KOPT-K1 (cell line): Measurements from ENCODE around the gene LRRC4C.

Source experiments
- H3K27ac ChIP-seq: fragments of 200-600 bp; sonication (generic); 2 replicates; pipeline ENCODE4 v1.5.1; 2016; ENCODE audit warnings: antibody characterized with exemption, mild to moderate bottlenecking, low read depth, low read length; ENCODE audit not compliant: poor library complexity, severe bottlenecking
- H3K36me3 ChIP-seq: fragments of 200-600 bp; sonication (generic); 2 replicates; pipeline ENCODE4 v1.5.1; 2017; ENCODE audit warnings: antibody characterized with exemption, mild to moderate bottlenecking, low read length, moderate library complexity; ENCODE audit not compliant: insufficient read depth
- H3K9me3 ChIP-seq: fragments of 200-600 bp; sonication (generic); 2 replicates; pipeline ENCODE4 v1.5.1; 2017; ENCODE audit warnings: antibody characterized with exemption, low read length, mild to moderate bottlenecking; ENCODE audit not compliant: insufficient read depth, poor library complexity, severe bottlenecking

The LRRC4C gene

DNA sequence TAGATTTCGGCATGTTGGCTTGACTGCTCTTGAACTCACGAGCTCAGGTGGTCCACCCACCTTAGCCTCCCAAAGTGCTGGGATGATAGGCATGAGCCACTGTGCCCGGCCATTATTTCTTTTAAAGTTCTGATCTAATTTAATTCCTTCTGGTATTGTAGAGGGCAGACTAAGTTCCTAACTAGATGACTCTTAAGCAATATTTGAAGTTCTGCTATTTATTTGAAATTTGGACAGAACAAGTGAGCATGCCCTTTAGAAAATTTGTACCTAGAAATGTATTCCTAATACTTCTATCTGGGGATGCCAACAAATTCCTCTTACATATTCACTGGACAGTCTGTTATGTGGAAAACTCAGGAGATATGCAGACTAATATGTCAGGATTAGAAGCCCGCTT lies 746.4 kb downstream of the LRRC4C start:
- Histone ChIP-seq H3K27ac (no peak overlapping the region), H3K9me3 (no peaks in the 10 kb centered on the region), H3K36me3 (no peaks in the 10 kb centered on the region)

DNA sequence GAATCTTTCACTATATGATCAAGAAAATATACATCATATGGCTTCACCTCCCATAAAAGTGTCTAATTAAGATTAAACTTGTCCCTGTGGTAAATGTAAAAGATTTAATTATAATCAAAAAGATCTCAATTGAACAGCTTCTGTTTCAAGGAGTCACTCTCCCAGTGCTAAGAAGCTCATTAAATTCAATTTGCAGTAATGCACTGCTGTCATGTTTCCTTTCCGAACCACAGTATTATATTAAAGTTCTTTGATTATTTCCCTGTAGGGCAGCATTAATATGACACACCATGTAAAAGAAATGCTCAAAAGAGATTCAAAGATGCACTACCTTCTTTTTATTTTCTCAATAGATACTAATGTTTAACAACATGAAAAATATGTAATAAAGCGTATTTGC lies 758.4 kb downstream of the LRRC4C start:
- no peaks in the 10 kb centered on the region for H3K36me3 ChIP-seq

DNA sequence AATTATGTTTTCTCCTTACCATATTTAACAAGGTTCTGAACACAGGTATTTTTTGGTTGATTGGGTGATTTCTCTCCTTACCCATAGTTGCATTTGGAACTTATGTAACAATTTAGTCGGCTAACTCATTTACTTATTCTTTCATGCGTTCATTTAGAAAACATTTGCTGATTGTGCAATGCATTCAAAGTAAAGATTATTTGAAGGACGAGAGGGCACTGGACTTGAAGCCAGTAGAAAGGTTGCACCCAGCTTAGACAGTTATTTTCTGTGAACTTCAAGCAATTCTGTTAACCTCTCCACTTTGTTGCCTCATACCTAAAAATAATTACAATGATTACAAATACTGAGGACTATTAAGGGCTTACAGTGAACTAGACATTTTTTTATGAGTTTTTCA lies 769.6 kb downstream of the LRRC4C start:
- Histone ChIP-seq H3K36me3 (no peaks in the 10 kb centered on the region), H3K27ac (no peak overlapping the region), H3K9me3 (no peaks in the 10 kb centered on the region)

More for the DNA sequence above, 758.4 kb downstream of the LRRC4C start:
- Histone ChIP-seq H3K9me3 (no peaks in the 10 kb centered on the region), H3K27ac (no peak overlapping the region)

DNA sequence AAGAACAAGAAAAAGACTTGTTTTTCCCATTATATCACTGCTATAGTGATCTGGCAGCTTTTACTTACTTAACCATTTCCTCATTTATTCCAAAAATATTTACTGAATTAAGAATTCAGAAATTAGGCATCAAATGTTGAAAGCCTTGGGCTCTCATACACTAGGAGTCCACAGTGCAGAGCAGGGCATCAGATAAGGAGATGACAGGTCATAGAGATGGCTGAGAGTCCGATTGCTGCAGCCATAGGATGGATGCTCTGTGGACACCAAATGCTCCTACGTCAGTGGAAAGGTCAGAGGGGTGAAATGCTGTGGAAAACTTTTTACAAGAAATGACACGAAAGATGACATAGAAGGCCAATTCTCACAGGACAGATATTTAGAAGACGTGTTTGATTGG lies 771.1 kb downstream of the LRRC4C start:
- Histone ChIP-seq H3K27ac (no peak overlapping the region), H3K36me3 (no peaks in the 10 kb centered on the region), H3K9me3 (no peaks in the 10 kb centered on the region)

DNA sequence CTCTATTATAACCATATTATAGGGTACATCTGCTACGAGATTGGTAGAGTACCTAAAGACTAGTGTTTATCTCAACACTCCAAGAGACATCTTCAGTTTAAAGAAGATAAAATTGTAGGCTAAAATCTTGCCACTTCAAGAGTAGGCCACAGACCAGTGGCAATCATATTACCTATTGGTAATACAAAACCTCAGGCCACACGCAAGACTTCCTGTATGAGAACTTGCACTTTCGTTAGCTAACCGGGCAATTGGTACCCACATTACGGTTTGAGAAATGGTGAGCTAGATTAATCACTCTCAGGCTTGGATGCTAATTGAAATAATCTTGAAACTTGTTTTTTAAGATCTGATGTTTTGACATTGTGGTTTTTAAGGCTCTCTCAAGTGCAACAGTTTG lies 772.7 kb downstream of the LRRC4C start:
- H3K27ac ChIP-seq = no peak overlapping the region
- no peaks in the 10 kb centered on the region for H3K9me3 ChIP-seq
- H3K36me3 ChIP-seq = no peaks in the 10 kb centered on the region

DNA sequence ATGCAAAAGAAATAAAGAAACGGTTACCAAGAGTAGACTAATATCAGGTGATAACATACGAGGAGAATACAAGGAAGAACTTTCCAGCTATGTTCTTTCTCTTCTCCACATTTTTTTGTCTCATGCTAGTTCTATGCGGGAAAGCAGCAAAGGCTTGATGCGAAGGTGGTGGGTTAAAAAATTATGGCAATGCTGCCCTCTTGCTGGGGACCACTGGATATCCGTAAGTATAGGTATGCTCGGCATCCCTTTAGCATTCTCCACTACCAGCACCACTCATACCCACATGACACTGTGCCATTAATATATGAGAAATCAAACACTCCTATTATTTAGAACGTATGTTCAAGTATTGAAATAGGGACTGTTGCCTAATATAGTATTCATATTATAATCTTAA lies 776.4 kb downstream of the LRRC4C start:
- Histone ChIP-seq H3K9me3 (no peaks in the 10 kb centered on the region), H3K36me3 (no peaks in the 10 kb centered on the region), H3K27ac (no peak overlapping the region)

DNA sequence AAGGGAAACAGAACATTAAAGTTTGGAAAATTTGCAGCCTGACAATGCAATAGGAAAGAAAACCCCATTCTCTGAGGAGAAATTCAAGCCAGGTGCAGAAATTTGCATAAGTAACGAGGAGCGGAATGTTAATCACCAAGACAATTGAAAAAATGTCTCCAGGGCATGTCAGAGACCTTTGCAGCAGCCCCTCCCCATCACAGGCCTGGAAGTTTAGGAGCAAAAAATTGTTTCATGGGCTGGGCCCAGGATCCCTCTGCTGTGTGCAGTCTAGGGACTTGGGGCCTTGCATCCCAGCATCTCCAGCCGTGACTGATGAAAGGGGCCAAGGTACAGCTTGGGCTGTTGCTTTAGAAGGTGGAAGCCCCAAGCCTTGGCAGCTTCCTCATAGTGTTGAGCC lies 780.2 kb downstream of the LRRC4C start:
- no peak overlapping the region for H3K27ac ChIP-seq
- H3K36me3 ChIP-seq = no peaks in the 10 kb centered on the region
- H3K9me3 ChIP-seq = no peaks in the 10 kb centered on the region

DNA sequence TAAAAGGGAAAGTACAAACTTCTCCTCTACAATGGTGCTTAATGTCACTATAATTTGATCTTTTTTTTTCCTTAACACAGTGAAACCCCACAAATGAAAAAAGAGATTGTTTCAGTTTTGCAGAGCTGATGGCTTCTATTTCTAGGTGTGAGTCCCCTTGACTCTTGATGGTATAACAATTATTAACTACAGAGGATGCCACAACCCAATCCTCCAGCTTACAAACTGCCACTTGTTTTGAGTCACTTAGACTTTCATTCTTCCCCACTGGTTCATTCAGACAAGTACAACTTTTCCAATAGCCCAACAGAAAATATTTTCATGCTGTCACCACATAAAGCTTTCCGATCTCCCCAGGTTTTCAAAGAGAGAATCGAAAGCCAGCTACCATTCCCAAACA lies 812.2 kb downstream of the LRRC4C start:
- H3K27ac ChIP-seq = no peak overlapping the region
- no peaks in the 10 kb centered on the region for H3K36me3 ChIP-seq
- peaks cover 7% of the 10 kb centered on the region for H3K9me3 ChIP-seq

DNA sequence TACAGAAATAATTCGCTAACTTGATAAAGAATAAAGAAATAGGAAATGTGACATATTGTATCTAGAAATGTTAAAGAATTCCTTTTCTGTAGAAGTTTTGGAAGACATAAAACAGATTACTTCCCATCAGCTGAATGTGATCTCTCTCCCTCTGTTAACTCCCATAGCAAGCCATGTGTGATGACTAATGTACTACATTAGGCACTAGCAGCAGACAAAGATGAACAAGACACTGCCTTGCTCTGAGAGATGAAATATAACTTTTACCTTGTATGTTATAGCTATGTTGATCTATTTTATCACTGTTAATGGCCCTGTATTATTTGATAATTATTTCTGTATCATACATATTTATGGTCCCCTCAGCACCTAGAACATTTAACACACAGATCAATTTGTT lies 817.2 kb downstream of the LRRC4C start:
- Histone ChIP-seq H3K9me3 (no peaks in the 10 kb centered on the region), H3K27ac (no peak overlapping the region), H3K36me3 (no peaks in the 10 kb centered on the region)

DNA sequence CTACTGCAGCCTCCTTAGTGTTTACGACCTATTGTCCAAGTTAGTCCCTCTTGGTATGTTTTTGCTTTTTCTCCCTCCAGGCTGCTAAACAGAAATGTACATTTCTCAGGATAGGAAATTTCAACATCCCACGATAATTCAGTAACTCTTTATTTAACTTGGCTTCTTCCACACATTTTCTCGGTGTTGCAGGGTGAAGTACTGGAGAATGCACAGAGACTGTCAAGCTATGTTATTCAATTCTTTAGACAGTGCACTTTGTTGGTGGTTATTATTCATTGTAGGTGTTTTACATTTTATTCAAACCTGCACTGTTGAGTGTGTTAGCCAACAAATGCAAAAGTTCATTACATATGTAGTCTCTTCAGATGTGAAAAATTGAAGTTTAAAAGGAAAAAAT lies 839.8 kb downstream of the LRRC4C start:
- H3K36me3 ChIP-seq = no peaks in the 10 kb centered on the region
- H3K27ac ChIP-seq = no peak overlapping the region

DNA sequence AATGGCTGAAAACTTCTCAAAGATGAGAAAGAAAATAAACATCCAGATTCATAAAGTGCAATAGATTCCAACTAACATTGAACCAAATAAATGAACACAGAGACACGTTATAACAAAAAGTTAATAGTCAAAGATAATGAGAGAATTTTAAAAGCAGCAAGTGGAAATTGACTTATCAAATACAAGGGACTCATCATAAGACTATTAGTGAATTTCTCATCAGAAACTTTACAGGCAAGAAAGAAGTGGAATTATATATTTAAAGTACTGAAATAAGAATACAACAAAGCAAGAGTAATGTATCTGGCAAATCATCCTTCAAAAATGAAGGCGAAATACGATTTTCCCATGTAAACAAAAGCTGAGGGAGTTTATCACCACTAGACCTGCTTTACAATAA lies 852.7 kb downstream of the LRRC4C start:
- Histone ChIP-seq H3K9me3 (peaks cover 5% of the 10 kb centered on the region), H3K27ac (no peak overlapping the region), H3K36me3 (no peaks in the 10 kb centered on the region)

More for the DNA sequence above, 839.8 kb downstream of the LRRC4C start:
- H3K9me3 ChIP-seq = no peaks in the 10 kb centered on the region

DNA sequence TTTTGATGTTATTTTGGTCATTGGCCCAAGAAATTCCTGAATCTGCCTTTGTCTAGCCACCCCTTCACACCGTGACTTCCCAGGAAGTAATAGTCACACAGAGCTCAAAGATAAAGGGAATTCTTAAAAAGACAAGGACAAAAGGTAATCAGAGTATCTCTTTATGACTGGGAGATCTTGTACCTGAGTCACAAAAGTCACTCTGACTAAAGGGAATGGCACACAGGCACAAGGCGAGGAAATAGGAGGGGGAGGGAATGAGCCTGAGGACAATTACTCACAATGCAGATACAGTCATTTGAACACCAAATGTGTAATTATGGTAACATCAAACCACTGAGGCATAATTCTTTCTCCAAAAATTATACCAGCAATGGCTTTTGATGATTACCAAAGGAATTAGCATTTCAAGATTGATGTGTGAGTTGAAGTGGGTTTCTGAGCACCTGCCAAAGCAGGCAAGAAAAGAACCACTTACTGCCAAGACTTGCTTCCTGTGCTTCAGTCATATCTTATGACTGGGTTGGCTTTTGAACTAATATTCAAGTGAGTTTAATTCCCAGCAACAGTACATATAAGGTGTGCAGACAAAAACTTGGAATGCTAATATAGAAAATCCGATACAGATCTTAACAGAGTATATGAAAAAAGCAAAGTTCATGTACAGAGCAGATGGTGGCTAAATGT lies 856.4 kb downstream of the LRRC4C start:
- no peak overlapping the region for H3K27ac ChIP-seq
- peaks cover 5% of the 10 kb centered on the region for H3K9me3 ChIP-seq

DNA sequence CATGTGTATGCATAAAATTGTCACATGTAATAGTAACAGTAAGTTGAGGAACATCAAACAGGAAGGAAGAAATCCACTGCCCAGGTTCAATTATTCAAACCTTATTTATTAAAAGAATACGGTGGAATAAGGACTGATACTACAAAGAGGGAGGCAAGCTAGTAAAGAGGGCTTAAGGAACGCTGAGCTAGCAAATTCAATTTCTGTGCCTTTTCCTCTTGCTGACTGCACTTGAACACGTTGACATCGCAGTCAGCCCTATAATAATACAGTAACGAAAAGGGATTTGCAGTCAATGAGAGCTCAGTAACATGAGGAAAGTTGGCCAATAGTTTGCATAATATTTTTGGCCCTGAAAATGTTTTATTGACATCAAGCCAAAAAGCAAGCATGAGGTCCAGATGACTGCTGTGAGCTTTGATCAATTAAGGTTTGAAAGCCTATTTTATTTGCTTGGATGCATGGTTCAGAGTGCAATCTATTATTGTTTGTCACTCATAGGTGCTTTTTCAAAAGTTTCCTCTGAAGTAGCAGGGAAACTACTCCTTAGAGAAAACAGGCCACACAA lies 861.8 kb downstream of the LRRC4C start:
- Histone ChIP-seq H3K9me3 (no peaks in the 10 kb centered on the region), H3K36me3 (no peaks in the 10 kb centered on the region)

More for the DNA sequence above, 856.4 kb downstream of the LRRC4C start:
- H3K36me3 ChIP-seq = no peaks in the 10 kb centered on the region

DNA sequence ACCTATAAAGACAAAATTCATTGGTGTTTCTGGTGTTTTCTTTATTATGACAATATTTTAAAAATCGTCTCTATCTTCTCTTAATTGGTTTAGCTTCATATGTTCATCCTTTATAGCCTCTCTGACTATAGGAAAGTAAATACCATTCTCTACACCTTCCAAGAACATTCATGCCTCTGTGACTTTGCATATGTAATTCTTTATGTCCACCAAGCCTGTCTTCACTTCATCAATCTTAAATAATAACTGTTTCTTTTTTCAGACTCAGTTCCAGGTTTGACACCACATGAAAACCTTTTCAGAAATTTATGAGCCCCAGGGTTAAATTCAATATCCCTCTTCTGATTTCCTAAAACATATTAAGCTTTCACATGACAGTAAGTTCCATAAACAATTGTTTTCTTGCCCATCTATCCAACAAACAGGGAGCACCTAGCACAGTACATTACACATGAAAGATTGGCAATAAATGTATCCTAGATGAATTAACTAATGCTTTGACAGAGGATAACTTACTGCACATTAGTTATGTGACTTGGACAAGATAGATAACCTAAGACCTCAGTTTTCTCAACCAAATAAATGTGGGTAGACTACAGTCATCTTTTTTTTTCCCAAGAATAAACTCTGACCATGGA lies 886.1 kb downstream of the LRRC4C start:
- Histone ChIP-seq H3K36me3 (no peaks in the 10 kb centered on the region), H3K27ac (no peak overlapping the region), H3K9me3 (no peaks in the 10 kb centered on the region)

More for the DNA sequence above, 861.8 kb downstream of the LRRC4C start:
- no peak overlapping the region for H3K27ac ChIP-seq

DNA sequence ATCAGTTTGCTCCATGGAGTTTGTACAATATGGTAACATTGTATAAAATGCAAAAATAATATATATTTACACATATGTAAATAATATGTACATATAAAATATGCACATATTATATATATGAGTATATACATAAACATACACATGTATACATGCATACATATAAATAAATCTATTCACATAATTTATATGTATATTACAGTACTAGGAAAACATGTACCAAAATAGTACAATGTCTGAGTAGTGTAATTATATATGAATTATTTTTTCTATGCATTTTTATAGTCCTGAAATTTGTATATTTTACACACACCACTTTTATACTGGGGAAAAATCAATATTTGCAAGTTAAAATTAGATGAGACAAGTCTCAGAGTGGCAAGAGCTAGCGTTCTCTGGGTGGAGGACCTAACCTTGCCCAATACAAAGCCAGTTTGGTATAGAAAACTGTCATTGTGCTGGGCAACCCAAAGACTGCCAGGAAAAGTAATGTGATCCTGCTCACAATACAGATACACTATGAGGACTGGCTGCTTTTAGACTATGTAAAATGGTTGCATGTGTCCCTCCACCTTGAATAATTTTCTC lies 889.4 kb downstream of the LRRC4C start:
- H3K9me3 ChIP-seq = no peaks in the 10 kb centered on the region
- no peaks in the 10 kb centered on the region for H3K36me3 ChIP-seq
- no peak overlapping the region for H3K27ac ChIP-seq
